Measurements from ENCODE around the gene VMAC. TPM values are rescaled to one million over a fixed set of nuclear protein-coding genes. Genes with fewer than 3 reads are reported as not detected.

Gene VMAC
- total RNA-seq, 2 donors from 2014 or later: 23.6 to 29.0 TPM

GRCh38 chr19:5933391-5934068 is 28.9 kb downstream of the VMAC start:
- H3K9me3 ChIP-seq: no peaks in the 10 kb centered on the region
- H3K27me3 ChIP-seq (replicated peaks; ENCODE audit: insufficient read depth): no peaks in the 10 kb centered on the region
- WGBS: 77% methylated on average over 20 of the region's 20 CpGs
- no peaks in the 10 kb centered on the region for H3K36me3 ChIP-seq
- no peak for DNase-seq (ENCODE audit: low spot score)
- peaks cover 11% of the 10 kb centered on the region for H3K4me1 ChIP-seq (replicated peaks)
- no peak overlapping the region for H3K4me3 ChIP-seq
- no peak overlapping the region for H3K27ac ChIP-seq
- no peak for TF ChIP-seq POLR2A (IDR thresholded peaks at IDR 0.05)
- TF ChIP-seq POLR2AphosphoS5 (IDR thresholded peaks at IDR 0.05): no peak
- no peak for TF ChIP-seq CTCF (IDR thresholded peaks at IDR 0.05)
- intact Hi-C loops (cut with DNase I): loop anchor here (5.0 kb wide), 1 partner anchor 34 kb away; no protein-coding TSS in a partner anchor

- no peak for DNase-seq (ENCODE audit: low spot score)
Observed at GRCh38 chr19:5934069-5934401, 29.4 kb downstream of the VMAC start.

GRCh38 chr19:5934774-5935472 is 30.3 kb downstream of the VMAC start:
- DNase-seq (ENCODE audit: low spot score): no peak
- no peaks in the 10 kb centered on the region for H3K9me3 ChIP-seq
- peaks cover 11% of the 10 kb centered on the region for H3K4me1 ChIP-seq (replicated peaks)
- no peak overlapping the region for H3K4me3 ChIP-seq
- 58% methylated on average over 16 of the region's 16 CpGs for WGBS
- H3K27me3 ChIP-seq (replicated peaks; ENCODE audit: insufficient read depth): no peaks in the 10 kb centered on the region
- TF ChIP-seq POLR2AphosphoS5 (IDR thresholded peaks at IDR 0.05): no peak
- TF ChIP-seq POLR2A (IDR thresholded peaks at IDR 0.05): no peak
- no peak for TF ChIP-seq CTCF (IDR thresholded peaks at IDR 0.05)
- intact Hi-C loops (cut with DNase I): loop anchor here (5.0 kb wide), 1 partner anchor 32 kb away; no protein-coding TSS in a partner anchor
- H3K27ac ChIP-seq: peak overlapping the region; percentile 4 to 18
- H3K36me3 ChIP-seq: no peaks in the 10 kb centered on the region

More at GRCh38 chr19:5934069-5934401, 29.4 kb downstream of the VMAC start:
- Histone ChIP-seq H3K4me1 (replicated peaks) (peaks cover 11% of the 10 kb centered on the region), H3K36me3 (no peaks in the 10 kb centered on the region), H3K9me3 (no peaks in the 10 kb centered on the region), H3K4me3 (no peak overlapping the region), H3K27me3 (replicated peaks; ENCODE audit: insufficient read depth) (no peaks in the 10 kb centered on the region), H3K27ac (no peak overlapping the region)
- TF ChIP-seq CTCF (IDR thresholded peaks at IDR 0.05): no peak
- no peak for TF ChIP-seq POLR2AphosphoS5 (IDR thresholded peaks at IDR 0.05)
- no peak for TF ChIP-seq POLR2A (IDR thresholded peaks at IDR 0.05)
- intact Hi-C loops (cut with DNase I): loop anchor here (5.0 kb wide), 1 partner anchor 33 kb away; no protein-coding TSS in a partner anchor
- 84% methylated on average over 5 of the region's 5 CpGs for WGBS

- no peak for TF ChIP-seq POLR2A (IDR thresholded peaks at IDR 0.05)
- no peak for TF ChIP-seq POLR2AphosphoS5 (IDR thresholded peaks at IDR 0.05)
- TF ChIP-seq CTCF (IDR thresholded peaks at IDR 0.05): no peak
- Histone ChIP-seq H3K4me1 (replicated peaks) (peaks cover 11% of the 10 kb centered on the region), H3K36me3 (peaks cover 0 to under 1% of the 10 kb centered on the region in 2 donors), H3K27ac (no peak overlapping the region), H3K4me3 (no peak overlapping the region), H3K9me3 (no peaks in the 10 kb centered on the region), H3K27me3 (replicated peaks; ENCODE audit: insufficient read depth) (no peaks in the 10 kb centered on the region)
- 76% methylated on average over 25 of the region's 25 CpGs for WGBS
- intact Hi-C loops (cut with DNase I): no loop called here
- DNase-seq (ENCODE audit: low spot score): no peak
Observed at GRCh38 chr19:5935473-5936291, 31.0 kb downstream of the VMAC start.
